Muscle layer of colon (tissue), 2 donors: ENCODE data around the gene FAM181A.

Experiments used
- H3K27ac ChIP-seq: one replicate; pipeline ENCODE4 v1.7.0; 2013; ENCODE audit warnings: low read depth, mild to moderate bottlenecking, low read length, moderate library complexity
- H3K27me3 ChIP-seq, 2 donors: one replicate each; pipeline ENCODE4 v1.7.0; 2013; ENCODE audit warnings: low read length in 2 of 2, mild to moderate bottlenecking in 2 of 2; ENCODE audit not compliant: insufficient read depth in 2 of 2, control insufficient read depth in 1 of 2
- H3K36me3 ChIP-seq: one replicate; pipeline ENCODE4 v1.7.0; 2013; ENCODE audit warnings: mild to moderate bottlenecking, low read length; ENCODE audit not compliant: insufficient read depth
- H3K4me1 ChIP-seq: one replicate; pipeline ENCODE4 v1.7.0; 2013; ENCODE audit warnings: mild to moderate bottlenecking, low read length; ENCODE audit not compliant: insufficient read depth
- H3K4me3 ChIP-seq, 2 donors: one replicate each; pipeline ENCODE4 v1.7.0; 2013; ENCODE audit warnings: low read length in 2 of 2, low read depth in 1 of 2, mild to moderate bottlenecking in 1 of 2, moderate library complexity in 1 of 2
- H3K9ac ChIP-seq: one replicate; pipeline ENCODE4 v1.7.0; 2013; ENCODE audit warnings: low read length
- H3K9me3 ChIP-seq: one replicate; pipeline ENCODE4 v1.7.0; 2013; ENCODE audit warnings: mild to moderate bottlenecking, low read length
- donor health status: abdominal sarcoma.
- donor health status: Adenocarcinoma of cecum.

The FAM181A gene

DNA sequence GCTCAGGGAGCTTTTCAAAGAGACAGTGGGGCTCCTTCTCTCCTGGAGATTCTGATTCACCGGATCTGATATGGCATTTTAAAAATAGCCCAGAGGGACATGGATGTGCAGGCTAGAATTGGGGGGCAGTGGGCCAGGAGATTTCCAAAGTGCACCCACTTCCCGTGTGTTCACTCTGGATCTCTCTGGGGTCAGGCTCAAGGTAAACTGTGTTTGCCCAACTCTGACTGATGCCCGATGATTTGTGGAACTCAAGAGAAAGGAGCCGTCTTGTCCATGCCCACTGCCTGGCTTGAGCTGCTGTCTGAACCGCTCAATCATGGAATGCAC is 17.9 kb downstream of the FAM181A start:
- Histone ChIP-seq H3K4me1 (peaks cover 21% of the 10 kb centered on the region), H3K36me3 (peaks cover 85% of the 10 kb centered on the region), H3K9me3 (no peaks in the 10 kb centered on the region), H3K9ac (no peak overlapping the region), H3K27me3 (no peaks in the 10 kb centered on the region), H3K27ac (peak overlapping the region; percentile 35), H3K4me3 (no peak overlapping the region)

DNA sequence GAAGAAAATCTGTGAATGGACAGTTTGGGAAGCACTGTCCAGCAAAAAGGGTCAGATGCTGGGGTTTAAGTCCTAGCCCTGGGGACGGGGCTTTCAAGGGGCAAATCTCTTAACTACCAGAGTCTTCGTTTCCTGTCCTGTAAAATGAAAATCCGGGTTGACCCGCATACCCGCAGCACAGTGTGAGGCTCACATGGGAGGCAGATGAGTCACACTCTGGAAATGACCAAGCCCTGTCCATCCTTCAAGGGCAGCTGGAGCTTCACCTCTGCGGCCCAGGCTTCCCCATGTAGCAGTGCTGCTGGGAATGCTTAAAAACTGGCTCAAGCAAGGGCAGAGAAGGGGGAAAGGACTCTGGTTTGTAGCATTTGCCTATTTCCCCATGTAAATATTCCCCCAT is 19.0 kb downstream of the FAM181A start:
- H3K27ac ChIP-seq = no peak overlapping the region
- H3K9ac ChIP-seq = no peak overlapping the region
- peaks cover 86% of the 10 kb centered on the region for H3K36me3 ChIP-seq

DNA sequence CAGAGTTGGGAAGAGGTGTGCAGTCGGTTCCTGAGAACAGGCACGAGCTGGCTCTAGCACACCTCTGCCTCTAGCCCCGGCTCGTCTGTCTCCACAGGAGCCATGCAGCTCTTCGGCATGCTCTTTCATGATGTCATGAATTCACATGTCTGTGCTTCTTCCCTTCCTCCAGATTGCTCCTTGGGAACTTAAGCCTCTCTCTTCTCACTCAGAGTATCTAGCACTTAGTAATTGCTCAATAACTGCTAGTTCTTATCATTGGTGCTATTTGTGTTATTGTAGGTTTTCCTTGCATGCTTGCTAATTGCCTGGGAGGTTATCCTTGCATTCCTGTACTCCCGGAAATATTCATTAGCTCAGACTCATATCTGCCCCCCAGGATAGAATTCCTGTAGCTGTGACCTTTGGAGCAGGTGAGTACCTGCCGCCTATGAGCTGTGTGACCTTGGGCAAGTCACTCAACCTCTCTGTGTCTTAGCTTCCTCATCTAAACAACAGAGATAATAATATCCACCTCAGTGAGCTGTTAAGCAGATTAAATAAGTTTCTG is 19.5 kb downstream of the FAM181A start:
- Histone ChIP-seq H3K27me3 (no peaks in the 10 kb centered on the region), H3K36me3 (peaks cover 87% of the 10 kb centered on the region), H3K27ac (no peak overlapping the region), H3K4me1 (peaks cover 11% of the 10 kb centered on the region), H3K9ac (no peak overlapping the region), H3K9me3 (no peaks in the 10 kb centered on the region), H3K4me3 (no peak overlapping the region)

More for the DNA sequence above, 19.0 kb downstream of the FAM181A start:
- no peaks in the 10 kb centered on the region for H3K9me3 ChIP-seq
- no peaks in the 10 kb centered on the region for H3K27me3 ChIP-seq
- H3K4me3 ChIP-seq = no peak overlapping the region
- H3K4me1 ChIP-seq = peaks cover 11% of the 10 kb centered on the region

DNA sequence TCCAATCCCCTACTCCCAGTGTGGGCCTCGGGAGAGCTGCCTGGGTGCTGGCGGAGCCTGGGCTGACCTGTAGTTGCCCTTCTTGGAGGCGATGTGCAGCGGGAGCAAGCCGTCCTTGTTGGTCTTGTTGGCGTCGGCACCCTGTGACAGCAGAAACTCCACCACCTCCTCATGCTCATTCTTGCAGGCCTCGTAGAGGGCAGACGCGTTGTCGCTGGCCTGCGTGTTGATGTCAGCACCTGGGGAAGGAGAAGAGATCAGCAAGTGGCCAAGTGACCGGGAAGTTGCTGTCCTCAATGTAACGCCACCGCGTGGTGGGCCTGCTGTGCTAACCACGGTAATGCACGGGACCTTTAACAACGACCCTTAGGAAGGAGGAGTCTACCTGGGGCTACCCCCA is 20.1 kb downstream of the FAM181A start:
- H3K4me3 ChIP-seq = no peak overlapping the region
- no peaks in the 10 kb centered on the region for H3K9me3 ChIP-seq
- no peak overlapping the region for H3K9ac ChIP-seq
- peaks cover 7% of the 10 kb centered on the region for H3K4me1 ChIP-seq
- no peaks in the 10 kb centered on the region for H3K27me3 ChIP-seq
- H3K27ac ChIP-seq = no peak overlapping the region
- H3K36me3 ChIP-seq = peaks cover 87% of the 10 kb centered on the region

DNA sequence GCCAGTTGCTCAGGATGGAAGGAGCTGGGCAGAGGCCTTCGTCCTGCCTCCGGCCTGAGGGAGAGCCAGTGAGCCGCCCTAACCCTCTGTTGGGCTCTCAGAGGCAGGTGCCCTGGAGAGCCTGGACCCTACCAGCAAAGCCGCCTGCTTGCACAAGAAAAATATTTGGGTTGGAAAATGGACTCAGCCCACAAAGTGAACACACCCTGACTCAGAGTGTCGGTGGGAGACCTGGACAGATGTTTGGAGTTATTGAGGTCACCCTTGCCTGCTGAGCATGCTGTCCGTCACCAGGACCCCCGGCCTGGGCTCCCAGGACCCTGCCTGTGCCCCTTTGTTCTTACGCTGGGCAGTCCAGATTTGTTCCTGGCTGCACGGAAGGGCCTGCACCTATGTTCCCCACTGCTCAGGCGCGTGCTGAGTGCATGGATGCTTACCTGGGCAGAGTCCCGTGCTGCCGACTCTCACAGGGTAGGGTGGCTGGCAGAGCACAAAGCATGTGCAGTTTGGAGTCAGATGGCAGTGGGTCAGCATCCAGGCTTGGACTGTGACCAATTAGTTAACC is 22.4 kb downstream of the FAM181A start:
- H3K9ac ChIP-seq = no peak overlapping the region

DNA sequence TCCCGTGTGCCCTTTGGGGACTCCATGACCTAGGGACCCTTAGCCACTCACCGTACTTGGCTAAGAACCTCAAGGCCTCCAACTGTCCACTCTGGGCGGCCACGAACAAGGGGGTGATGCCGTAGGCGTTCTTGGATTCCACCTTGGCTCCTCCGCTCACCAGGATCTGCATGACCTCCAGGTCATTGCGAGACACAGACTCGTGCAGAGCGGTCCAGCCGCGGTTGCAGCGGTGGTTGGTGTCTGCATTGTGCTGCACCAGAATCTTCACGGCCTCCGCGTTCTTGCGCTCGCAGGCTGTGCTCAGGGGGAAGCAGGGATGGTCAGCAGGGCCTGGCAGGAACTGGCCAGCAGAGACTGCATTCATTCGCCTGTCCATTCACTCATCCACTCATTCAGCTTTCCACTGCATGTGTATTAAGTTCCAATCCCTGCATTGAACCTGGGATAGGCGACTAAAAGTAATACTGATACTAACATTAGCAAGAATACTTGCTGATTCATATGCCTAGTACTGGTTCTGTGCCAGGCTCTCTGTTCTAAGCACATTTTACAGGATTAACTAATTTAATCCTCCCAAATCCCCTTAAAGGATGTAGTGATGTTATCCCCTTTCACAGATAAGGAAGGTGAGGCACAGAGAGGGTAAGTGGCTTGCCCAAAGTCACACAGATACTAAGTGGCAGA is 23.9 kb downstream of the FAM181A start:
- no peak overlapping the region for H3K4me3 ChIP-seq
- H3K9ac ChIP-seq = no peak overlapping the region
- no peaks in the 10 kb centered on the region for H3K9me3 ChIP-seq
- peaks cover 35% of the 10 kb centered on the region for H3K4me1 ChIP-seq
- no peak overlapping the region for H3K27ac ChIP-seq
- peaks cover 82% of the 10 kb centered on the region for H3K36me3 ChIP-seq
- no peaks in the 10 kb centered on the region for H3K27me3 ChIP-seq

More for the DNA sequence above, 22.4 kb downstream of the FAM181A start:
- H3K27ac ChIP-seq = no peak overlapping the region
- no peak overlapping the region for H3K4me3 ChIP-seq
- no peaks in the 10 kb centered on the region for H3K9me3 ChIP-seq
- no peaks in the 10 kb centered on the region for H3K27me3 ChIP-seq
- peaks cover 85% of the 10 kb centered on the region for H3K36me3 ChIP-seq
- peaks cover 23% of the 10 kb centered on the region for H3K4me1 ChIP-seq

DNA sequence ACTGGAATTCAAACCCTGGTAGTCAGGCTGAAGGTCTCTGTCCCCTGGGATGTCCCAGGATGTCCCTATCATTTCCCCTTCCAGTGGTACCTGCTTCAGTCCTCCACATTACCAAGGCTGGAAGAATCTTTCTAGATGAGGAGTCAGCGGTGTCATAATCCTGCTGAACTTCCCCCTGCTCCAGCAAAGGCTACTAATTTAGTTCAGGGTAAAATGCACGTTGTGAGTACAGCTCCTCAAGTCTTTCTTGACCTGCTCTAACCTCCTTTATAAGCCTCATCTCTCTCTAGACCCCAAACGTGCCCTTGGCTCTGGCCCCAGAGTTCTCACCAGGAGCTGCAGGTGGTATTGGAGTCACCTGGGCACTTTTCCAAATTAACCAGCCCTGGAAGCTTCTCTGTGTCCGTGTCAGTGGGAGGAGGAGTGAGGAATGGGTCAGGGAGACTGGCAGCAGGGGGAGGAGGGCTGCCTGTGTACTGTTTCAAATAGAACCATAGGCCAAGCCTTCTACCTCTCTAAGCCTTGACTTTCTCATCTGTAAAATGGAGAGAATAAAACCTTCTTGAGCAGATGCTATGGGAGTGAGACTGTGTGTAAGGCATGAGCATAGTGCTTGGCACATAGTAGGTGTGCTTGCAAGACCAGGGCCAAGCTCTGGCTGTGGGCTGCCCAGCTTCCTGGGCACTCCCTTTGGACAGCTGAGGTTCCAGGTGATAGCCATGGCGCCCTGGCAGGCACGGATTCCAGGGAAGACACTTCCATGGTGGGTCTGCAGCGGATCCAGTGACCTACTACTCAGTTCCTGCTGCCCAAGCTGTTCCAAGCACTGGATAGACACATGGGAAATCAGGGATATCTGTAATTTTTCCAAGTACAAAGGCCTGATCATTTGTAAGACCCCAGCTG is 24.7 kb downstream of the FAM181A start:
- no peaks in the 10 kb centered on the region for H3K27me3 ChIP-seq
- no peak overlapping the region for H3K4me3 ChIP-seq
- H3K27ac ChIP-seq = no peak overlapping the region
- H3K9me3 ChIP-seq = no peaks in the 10 kb centered on the region
- peaks cover 81% of the 10 kb centered on the region for H3K36me3 ChIP-seq
- H3K9ac ChIP-seq = no peak overlapping the region
- H3K4me1 ChIP-seq = peaks cover 39% of the 10 kb centered on the region

DNA sequence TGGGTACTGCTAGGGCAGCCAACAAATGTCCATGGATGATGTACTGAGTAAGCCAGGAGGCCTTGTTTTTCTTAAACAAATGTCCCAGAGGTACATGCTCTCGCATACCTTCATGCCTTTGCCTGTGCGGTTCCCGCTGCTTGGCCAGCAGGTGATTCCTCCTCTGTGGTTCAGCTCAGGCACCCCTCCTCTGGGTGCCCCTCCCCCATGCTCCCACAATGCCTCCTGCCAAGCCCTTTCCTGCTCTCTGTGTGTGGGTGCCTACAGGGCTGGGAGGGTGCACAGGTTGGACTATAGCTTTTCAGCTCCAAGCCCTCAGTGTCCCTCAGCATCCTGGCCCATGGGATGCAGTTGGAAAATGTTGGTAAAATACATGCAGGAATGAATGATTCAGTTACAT is 25.7 kb downstream of the FAM181A start:
- Histone ChIP-seq H3K9ac (no peak overlapping the region), H3K4me3 (no peak overlapping the region), H3K4me1 (peaks cover 48% of the 10 kb centered on the region), H3K27ac (peak overlapping the region; percentile 56), H3K9me3 (no peaks in the 10 kb centered on the region), H3K27me3 (no peaks in the 10 kb centered on the region), H3K36me3 (peaks cover 75% of the 10 kb centered on the region)

DNA sequence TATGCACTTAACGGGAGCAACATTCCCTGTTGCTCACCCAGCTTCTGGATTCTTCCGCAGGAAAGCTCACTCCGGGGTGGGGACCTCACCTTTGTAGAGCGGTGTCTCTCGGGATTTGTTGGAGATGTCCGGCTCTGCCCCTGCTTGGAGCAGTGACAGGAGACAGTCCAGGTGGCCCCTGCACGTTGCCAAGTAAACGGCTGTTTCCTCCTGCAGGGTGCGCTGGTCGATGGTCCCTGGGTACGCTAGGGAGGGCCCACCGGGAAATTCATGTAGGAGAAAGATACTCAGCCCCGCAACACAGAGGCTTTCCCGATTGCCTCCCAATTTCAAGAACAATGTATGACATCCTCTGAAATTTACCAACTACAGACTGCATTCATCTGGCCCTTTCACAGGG is 26.1 kb downstream of the FAM181A start:
- Histone ChIP-seq H3K9me3 (no peaks in the 10 kb centered on the region), H3K9ac (no peak overlapping the region), H3K27me3 (no peaks in the 10 kb centered on the region), H3K27ac (peak overlapping the region; percentile 32), H3K4me1 (peaks cover 53% of the 10 kb centered on the region), H3K4me3 (no peak overlapping the region), H3K36me3 (peaks cover 78% of the 10 kb centered on the region)

DNA sequence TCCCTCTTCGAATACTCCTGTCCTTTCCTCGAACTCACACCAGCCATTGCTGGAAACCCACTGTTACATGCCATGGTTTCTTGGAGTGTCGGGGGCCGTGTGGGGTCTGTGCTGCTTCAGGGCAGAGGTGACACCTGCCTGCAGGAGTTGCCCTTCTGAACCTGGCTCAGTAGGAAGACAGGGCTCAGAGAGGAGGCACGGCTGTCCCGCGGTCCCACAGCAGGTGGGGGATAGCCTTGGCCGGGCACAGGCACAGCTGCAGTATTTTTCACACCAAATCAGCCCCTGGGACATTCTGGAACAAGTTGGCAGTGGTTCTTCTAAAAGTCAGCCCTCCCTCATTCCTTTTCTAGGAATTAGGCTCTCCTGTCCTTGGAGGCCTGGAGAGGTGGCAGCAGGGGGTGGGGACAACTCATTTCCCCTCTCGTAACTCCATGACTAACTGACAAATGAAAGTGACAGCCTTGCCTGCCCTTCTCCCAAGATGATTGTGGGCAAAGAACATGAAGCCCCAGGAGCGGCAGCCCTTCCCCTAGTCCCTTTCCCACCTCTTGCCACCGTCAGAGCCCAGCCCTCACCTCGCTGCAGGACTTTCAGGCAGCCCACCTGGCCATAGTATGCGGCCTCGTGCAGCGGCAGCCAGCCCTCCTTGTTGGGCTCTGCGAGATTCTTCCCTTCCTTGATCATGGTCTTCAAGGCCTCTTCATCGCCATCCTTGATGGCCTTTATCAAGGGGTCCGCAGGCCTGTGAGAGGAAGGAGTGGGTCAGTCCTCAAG is 26.8 kb downstream of the FAM181A start:
- Histone ChIP-seq H3K9ac (no peak overlapping the region), H3K4me3 (no peak overlapping the region), H3K27ac (peak overlapping the region; percentile 67), H3K9me3 (no peaks in the 10 kb centered on the region), H3K27me3 (no peaks in the 10 kb centered on the region), H3K36me3 (peaks cover 80% of the 10 kb centered on the region), H3K4me1 (peaks cover 59% of the 10 kb centered on the region)

DNA sequence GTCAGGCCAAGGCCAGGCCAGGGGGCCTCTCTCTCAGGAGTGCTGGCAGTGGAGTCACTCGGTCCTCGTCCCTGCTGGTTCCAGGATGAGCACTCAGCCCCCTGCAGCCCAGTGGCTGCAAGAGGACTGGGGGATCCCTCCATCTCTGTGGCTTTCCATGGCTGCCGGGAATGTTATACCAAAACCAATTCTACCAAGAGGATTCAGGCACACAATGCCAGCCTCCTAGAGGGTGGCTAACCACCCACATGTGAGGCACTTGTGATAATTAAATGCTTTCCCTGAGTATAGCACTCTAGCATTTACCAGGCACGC is 27.3 kb downstream of the FAM181A start:
- no peaks in the 10 kb centered on the region for H3K9me3 ChIP-seq
- peak overlapping the region; percentile 67 for H3K27ac ChIP-seq
- no peak overlapping the region for H3K9ac ChIP-seq
- H3K4me1 ChIP-seq = peaks cover 65% of the 10 kb centered on the region
- no peaks in the 10 kb centered on the region for H3K27me3 ChIP-seq
- H3K36me3 ChIP-seq = peaks cover 78% of the 10 kb centered on the region
- H3K4me3 ChIP-seq = no peak overlapping the region
